HL-60 (cell line): ENCODE measurements around the gene TRMT61A.

ENCODE experiments used
- GABPA ChIP-seq: IDR thresholded peaks from 2 replicates; pipeline ENCODE4 v1.6.1; 2012; ENCODE audit warnings: low read depth
- POLR2AphosphoS5 ChIP-seq: IDR thresholded peaks from 2 replicates; pipeline ENCODE4 v1.6.1; 2012; ENCODE audit warnings: low read depth
- TF ChIP-seq, protein P1 (sequence below): IDR thresholded peaks from one replicate; pipeline ENCODE4 v1.5.1; 2011; ENCODE audit warnings: low read length, control low read depth, inconsistent platforms; ENCODE audit not compliant: insufficient read depth
- TF ChIP-seq, protein P2 (sequence below): IDR thresholded peaks from 2 replicates; pipeline ENCODE4 v1.6.1; 2012; ENCODE audit warnings: low read depth; ENCODE audit not compliant: insufficient replicate concordance

DNA sequence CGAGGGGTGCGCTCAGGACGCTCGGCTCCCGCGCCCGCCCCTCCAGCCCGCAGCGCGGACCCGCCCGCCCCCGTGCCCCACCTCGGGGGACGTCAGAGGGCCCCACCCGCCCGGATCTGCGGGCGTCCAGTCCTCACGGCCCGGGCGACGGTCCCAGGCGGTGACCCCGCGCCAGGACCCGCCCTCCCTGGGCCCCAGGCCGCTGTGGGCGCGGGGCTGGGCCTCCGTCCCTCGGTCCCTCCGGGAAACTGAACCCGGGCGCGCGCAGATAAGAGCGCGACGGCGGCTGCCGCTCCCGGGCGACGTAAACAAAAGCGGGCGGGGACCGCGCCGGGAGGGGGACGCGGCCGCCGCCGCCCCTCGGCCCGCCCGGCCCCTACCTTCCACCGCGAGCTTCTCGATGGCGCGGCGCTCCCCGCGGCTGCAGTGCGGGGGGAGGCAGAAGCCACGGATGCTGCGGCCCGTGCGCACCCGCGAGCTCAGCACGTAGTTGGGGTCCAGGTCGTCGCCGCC, 7.5 kb upstream of the TRMT61A start:
- TF ChIP-seq, protein P1, sequence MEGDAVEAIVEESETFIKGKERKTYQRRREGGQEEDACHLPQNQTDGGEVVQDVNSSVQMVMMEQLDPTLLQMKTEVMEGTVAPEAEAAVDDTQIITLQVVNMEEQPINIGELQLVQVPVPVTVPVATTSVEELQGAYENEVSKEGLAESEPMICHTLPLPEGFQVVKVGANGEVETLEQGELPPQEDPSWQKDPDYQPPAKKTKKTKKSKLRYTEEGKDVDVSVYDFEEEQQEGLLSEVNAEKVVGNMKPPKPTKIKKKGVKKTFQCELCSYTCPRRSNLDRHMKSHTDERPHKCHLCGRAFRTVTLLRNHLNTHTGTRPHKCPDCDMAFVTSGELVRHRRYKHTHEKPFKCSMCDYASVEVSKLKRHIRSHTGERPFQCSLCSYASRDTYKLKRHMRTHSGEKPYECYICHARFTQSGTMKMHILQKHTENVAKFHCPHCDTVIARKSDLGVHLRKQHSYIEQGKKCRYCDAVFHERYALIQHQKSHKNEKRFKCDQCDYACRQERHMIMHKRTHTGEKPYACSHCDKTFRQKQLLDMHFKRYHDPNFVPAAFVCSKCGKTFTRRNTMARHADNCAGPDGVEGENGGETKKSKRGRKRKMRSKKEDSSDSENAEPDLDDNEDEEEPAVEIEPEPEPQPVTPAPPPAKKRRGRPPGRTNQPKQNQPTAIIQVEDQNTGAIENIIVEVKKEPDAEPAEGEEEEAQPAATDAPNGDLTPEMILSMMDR, result no peak
- TF ChIP-seq POLR2AphosphoS5, result no peak
- TF ChIP-seq, protein P2, sequence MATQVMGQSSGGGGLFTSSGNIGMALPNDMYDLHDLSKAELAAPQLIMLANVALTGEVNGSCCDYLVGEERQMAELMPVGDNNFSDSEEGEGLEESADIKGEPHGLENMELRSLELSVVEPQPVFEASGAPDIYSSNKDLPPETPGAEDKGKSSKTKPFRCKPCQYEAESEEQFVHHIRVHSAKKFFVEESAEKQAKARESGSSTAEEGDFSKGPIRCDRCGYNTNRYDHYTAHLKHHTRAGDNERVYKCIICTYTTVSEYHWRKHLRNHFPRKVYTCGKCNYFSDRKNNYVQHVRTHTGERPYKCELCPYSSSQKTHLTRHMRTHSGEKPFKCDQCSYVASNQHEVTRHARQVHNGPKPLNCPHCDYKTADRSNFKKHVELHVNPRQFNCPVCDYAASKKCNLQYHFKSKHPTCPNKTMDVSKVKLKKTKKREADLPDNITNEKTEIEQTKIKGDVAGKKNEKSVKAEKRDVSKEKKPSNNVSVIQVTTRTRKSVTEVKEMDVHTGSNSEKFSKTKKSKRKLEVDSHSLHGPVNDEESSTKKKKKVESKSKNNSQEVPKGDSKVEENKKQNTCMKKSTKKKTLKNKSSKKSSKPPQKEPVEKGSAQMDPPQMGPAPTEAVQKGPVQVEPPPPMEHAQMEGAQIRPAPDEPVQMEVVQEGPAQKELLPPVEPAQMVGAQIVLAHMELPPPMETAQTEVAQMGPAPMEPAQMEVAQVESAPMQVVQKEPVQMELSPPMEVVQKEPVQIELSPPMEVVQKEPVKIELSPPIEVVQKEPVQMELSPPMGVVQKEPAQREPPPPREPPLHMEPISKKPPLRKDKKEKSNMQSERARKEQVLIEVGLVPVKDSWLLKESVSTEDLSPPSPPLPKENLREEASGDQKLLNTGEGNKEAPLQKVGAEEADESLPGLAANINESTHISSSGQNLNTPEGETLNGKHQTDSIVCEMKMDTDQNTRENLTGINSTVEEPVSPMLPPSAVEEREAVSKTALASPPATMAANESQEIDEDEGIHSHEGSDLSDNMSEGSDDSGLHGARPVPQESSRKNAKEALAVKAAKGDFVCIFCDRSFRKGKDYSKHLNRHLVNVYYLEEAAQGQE, result no peak
- no peak for TF ChIP-seq GABPA
